Karpas-422 (cell line): ENCODE results near the gene DMXL2. TPM values are rescaled to one million over a fixed set of nuclear protein-coding genes. Genes with fewer than 3 reads are reported as not detected.
"Not testable (repeated sequence)": the region's sequence is repeated elsewhere in the genome, so short reads cannot be mapped to it uniquely, and the experiment has no call there.

Source experiments
- DNase-seq: peaks from one replicate; pipeline ENCODE4 v3.0.0-alpha.2; 2015
- H2AFZ ChIP-seq: fragments of 200-600 bp; sonication (generic); 2 replicates; pipeline ENCODE4 v1.6.1; 2014; ENCODE audit warnings: antibody characterized with exemption, low read length, mixed read lengths
- H3K27ac ChIP-seq: fragments of 200-600 bp; sonication (generic); 2 replicates; pipeline ENCODE4 v1.5.1; 2014; ENCODE audit warnings: mild to moderate bottlenecking, low read length, moderate library complexity
- H3K27me3 ChIP-seq: fragments of 200-600 bp; sonication (generic); 2 replicates; pipeline ENCODE4 v1.6.1; 2014; ENCODE audit warnings: low read length, mixed read lengths
- H3K36me3 ChIP-seq: fragments of 200-600 bp; sonication (generic); 2 replicates; pipeline ENCODE4 v1.6.1; 2014; ENCODE audit warnings: low read length, mixed read lengths; ENCODE audit not compliant: insufficient read depth
- H3K4me1 ChIP-seq: fragments of 200-600 bp; sonication (generic); 2 replicates; pipeline ENCODE4 v1.6.1; 2014; ENCODE audit warnings: mild to moderate bottlenecking, low read length, mixed read lengths
- H3K4me2 ChIP-seq: fragments of 200-600 bp; sonication (generic); 2 replicates; pipeline ENCODE4 v1.6.1; 2014; ENCODE audit warnings: low read length, low read depth, mild to moderate bottlenecking; ENCODE audit not compliant: poor library complexity, severe bottlenecking
- H3K4me3 ChIP-seq: fragments of 200-600 bp; sonication (generic); 2 replicates; pipeline ENCODE4 v1.5.1; 2014; ENCODE audit warnings: mild to moderate bottlenecking, antibody characterized with exemption, low read length, mixed read lengths
- H3K79me2 ChIP-seq: fragments of 200-600 bp; sonication (generic); 2 replicates; pipeline ENCODE4 v1.6.1; 2014; ENCODE audit warnings: mild to moderate bottlenecking, low read length, mixed read lengths
- H3K9ac ChIP-seq: fragments of 200-600 bp; sonication (generic); 2 replicates; pipeline ENCODE4 v1.6.0; 2014; ENCODE audit warnings: low read length
- H3K9me2 ChIP-seq: fragments of 200-600 bp; sonication (generic), shearing (Covaris generic); replicated peaks from 2 replicates; pipeline ENCODE4 v1.6.0; 2014; ENCODE audit warnings: mild to moderate bottlenecking, low read length, moderate library complexity; ENCODE audit not compliant: insufficient read depth
- H3K9me3 ChIP-seq: fragments of 300-700, 200-600 bp; sonication (generic); 2 replicates; pipeline ENCODE4 v1.6.1; 2014; ENCODE audit warnings: low read length, mixed read lengths
- H4K20me1 ChIP-seq: fragments of 200-600 bp; sonication (generic); 2 replicates; pipeline ENCODE4 v1.6.1; 2014; ENCODE audit warnings: mild to moderate bottlenecking, antibody characterized with exemption, low read length, low read depth; ENCODE audit not compliant: insufficient read depth
- total RNA-seq: library from RNA; depleted of rRNA; stranded (reverse); fragments of >200 nt; shearing (Covaris generic); gene quantifications from 2 replicates; pipeline ENCODE4 v1.2.3, GENCODE V29; 2014; ENCODE audit warnings: low replicate concordance

DMXL2 gene
- total RNA-seq, 1 experiment from 2014 or later: 17.8 TPM

- Histone ChIP-seq H2AFZ (no peak overlapping the region), H3K79me2 (no peaks in the 10 kb centered on the region), H3K4me3 (no peak overlapping the region), H3K36me3 (no peaks in the 10 kb centered on the region), H3K27ac (no peak overlapping the region), H4K20me1 (no peaks in the 10 kb centered on the region), H3K9me2 (no peaks in the 10 kb centered on the region), H3K9me3 (no peaks in the 10 kb centered on the region), H3K27me3 (no peaks in the 10 kb centered on the region; the same call in 1 of the 2 replicates), H3K9ac (no peak overlapping the region), H3K4me1 (peaks cover 32% of the 10 kb centered on the region), H3K4me2 (no peak overlapping the region)
- no peak for DNase-seq
Observed at GRCh38 chr15:51619331-51620035, 3.1 kb downstream of the DMXL2 start.

- no peak for DNase-seq
- Histone ChIP-seq H3K9me2 (no peaks in the 10 kb centered on the region), H3K4me3 (no peak overlapping the region), H3K4me2 (no peak overlapping the region), H3K9ac (no peak overlapping the region), H3K27ac (no peak overlapping the region), H3K27me3 (no peaks in the 10 kb centered on the region; the same call in 1 of the 2 replicates), H3K9me3 (no peaks in the 10 kb centered on the region), H3K4me1 (peaks cover 23% of the 10 kb centered on the region), H3K79me2 (no peaks in the 10 kb centered on the region), H4K20me1 (no peaks in the 10 kb centered on the region), H2AFZ (no peak overlapping the region), H3K36me3 (no peaks in the 10 kb centered on the region)
Observed at GRCh38 chr15:51617886-51618285, 4.7 kb downstream of the DMXL2 start.

- Histone ChIP-seq H3K4me2 (no peak overlapping the region), H3K9ac (no peak overlapping the region), H3K9me2 (no peaks in the 10 kb centered on the region), H3K4me3 (no peak overlapping the region), H3K9me3 (no peaks in the 10 kb centered on the region), H3K79me2 (no peaks in the 10 kb centered on the region), H3K36me3 (no peaks in the 10 kb centered on the region), H2AFZ (no peak overlapping the region), H4K20me1 (no peaks in the 10 kb centered on the region), H3K27ac (no peak overlapping the region), H3K27me3 (no peaks in the 10 kb centered on the region), H3K4me1 (no peaks in the 10 kb centered on the region)
- no peak for DNase-seq
Observed at GRCh38 chr15:51613951-51614350, 8.6 kb downstream of the DMXL2 start.

GRCh38 chr15:51612669-51613068, 9.9 kb downstream of the DMXL2 start:
- H3K4me2 ChIP-seq, H4K20me1 ChIP-seq, DNase-seq: not testable (repeated sequence)

GRCh38 chr15:51603462-51603948, 19.1 kb downstream of the DMXL2 start:
- H3K4me1 ChIP-seq, H3K79me2 ChIP-seq, H3K27ac ChIP-seq, H3K27me3 ChIP-seq, H3K9me2 ChIP-seq, H3K4me3 ChIP-seq, H4K20me1 ChIP-seq, H3K4me2 ChIP-seq, DNase-seq, H2AFZ ChIP-seq, H3K9ac ChIP-seq, H3K9me3 ChIP-seq, H3K36me3 ChIP-seq: not testable (repeated sequence)

More at GRCh38 chr15:51612669-51613068, 9.9 kb downstream of the DMXL2 start:
- not testable (repeated sequence) for H3K27ac ChIP-seq, H3K4me1 ChIP-seq, H2AFZ ChIP-seq, H3K36me3 ChIP-seq, H3K9me3 ChIP-seq, H3K9ac ChIP-seq, H3K27me3 ChIP-seq, H3K9me2 ChIP-seq, H3K4me3 ChIP-seq, H3K79me2 ChIP-seq

GRCh38 chr15:51603002-51603401, 19.6 kb downstream of the DMXL2 start:
- Histone ChIP-seq H3K4me1 (no peaks in the 10 kb centered on the region), H3K9me3 (no peaks in the 10 kb centered on the region), H3K79me2 (no peaks in the 10 kb centered on the region), H3K27ac (no peak overlapping the region), H3K9ac (no peak overlapping the region), H3K9me2 (no peaks in the 10 kb centered on the region), H4K20me1 (0 out of 2 replicates have a peak, but pooled peaks cover 3% of the 10 kb centered on the region), H3K27me3 (no peaks in the 10 kb centered on the region), H2AFZ (no peak overlapping the region), H3K4me2 (no peak overlapping the region), H3K4me3 (no peak overlapping the region), H3K36me3 (no peaks in the 10 kb centered on the region)
- no peak for DNase-seq

- no peaks in the 10 kb centered on the region for H3K27me3 ChIP-seq
- no peaks in the 10 kb centered on the region for H3K79me2 ChIP-seq
- no peak for DNase-seq
- H3K9me2 ChIP-seq: no peaks in the 10 kb centered on the region
- H3K27ac ChIP-seq: no peak overlapping the region
- no peak overlapping the region for H3K9ac ChIP-seq
- no peak overlapping the region for H3K4me2 ChIP-seq
- no peaks in the 10 kb centered on the region for H3K9me3 ChIP-seq
- H3K36me3 ChIP-seq: no peaks in the 10 kb centered on the region
- no peaks in the 10 kb centered on the region for H3K4me1 ChIP-seq
- H2AFZ ChIP-seq: no peak overlapping the region
- 0 out of 2 replicates have a peak, but pooled peaks cover 3% of the 10 kb centered on the region for H4K20me1 ChIP-seq
- H3K4me3 ChIP-seq: no peak overlapping the region
Observed at GRCh38 chr15:51602484-51602883, 20.1 kb downstream of the DMXL2 start.

GRCh38 chr15:51601801-51602200, 20.8 kb downstream of the DMXL2 start:
- no peak overlapping the region for H3K4me2 ChIP-seq
- H3K27me3 ChIP-seq: no peaks in the 10 kb centered on the region
- no peak overlapping the region for H3K9ac ChIP-seq
- H3K9me3 ChIP-seq: no peaks in the 10 kb centered on the region
- no peaks in the 10 kb centered on the region for H3K9me2 ChIP-seq
- no peaks in the 10 kb centered on the region for H3K4me1 ChIP-seq
- H3K27ac ChIP-seq: no peak overlapping the region
- H4K20me1 ChIP-seq: 0 out of 2 replicates have a peak, but pooled peaks cover 3% of the 10 kb centered on the region
- DNase-seq: no peak
- no peak overlapping the region for H2AFZ ChIP-seq
- H3K79me2 ChIP-seq: no peaks in the 10 kb centered on the region
- no peaks in the 10 kb centered on the region for H3K36me3 ChIP-seq
- no peak overlapping the region for H3K4me3 ChIP-seq
